ENCODE data around the gene SLC13A2.

The SLC13A2 gene

DNA sequence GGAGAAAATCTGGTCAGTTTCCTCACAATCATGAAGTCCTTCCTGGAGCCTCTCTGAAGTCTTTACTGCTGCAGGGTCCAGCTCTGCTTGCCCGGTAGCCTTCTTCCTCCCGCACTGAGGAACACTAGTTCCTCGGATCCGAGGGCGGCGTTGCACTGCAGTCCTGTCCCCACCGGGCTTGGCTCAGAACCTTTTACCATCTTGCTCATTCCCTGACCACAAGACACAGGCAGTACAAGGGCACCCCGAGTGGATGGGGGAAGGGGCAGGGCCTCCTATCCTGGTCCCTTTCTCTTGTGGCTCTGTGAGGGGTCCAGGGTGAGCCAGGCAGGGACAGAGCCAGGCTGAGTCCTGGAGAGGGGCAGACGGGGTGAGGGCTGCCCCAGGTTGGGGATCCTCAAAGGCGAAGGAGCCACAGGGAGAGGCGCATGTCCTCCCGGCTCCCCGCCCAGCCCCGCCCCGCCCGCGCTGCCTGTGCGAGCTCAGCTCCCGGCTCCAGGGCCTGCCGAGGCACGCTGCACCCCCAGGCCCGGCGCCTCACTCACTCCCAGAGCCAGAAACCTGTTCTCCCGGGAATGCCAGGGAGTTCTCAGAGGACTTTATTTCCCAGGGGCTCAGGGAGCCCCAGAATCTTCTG lies 34.2 kb downstream of the SLC13A2 start:
- Histone ChIP-seq H3K9ac (ENCODE audit: low read depth, low read length) (no peak overlapping the region), H3K27me3 (ENCODE audit: control insufficient read depth, insufficient read depth, low read length) (peaks cover 85% of the 10 kb centered on the region), H3K4me3 (ENCODE audit: low read length) (no peak overlapping the region)

DNA sequence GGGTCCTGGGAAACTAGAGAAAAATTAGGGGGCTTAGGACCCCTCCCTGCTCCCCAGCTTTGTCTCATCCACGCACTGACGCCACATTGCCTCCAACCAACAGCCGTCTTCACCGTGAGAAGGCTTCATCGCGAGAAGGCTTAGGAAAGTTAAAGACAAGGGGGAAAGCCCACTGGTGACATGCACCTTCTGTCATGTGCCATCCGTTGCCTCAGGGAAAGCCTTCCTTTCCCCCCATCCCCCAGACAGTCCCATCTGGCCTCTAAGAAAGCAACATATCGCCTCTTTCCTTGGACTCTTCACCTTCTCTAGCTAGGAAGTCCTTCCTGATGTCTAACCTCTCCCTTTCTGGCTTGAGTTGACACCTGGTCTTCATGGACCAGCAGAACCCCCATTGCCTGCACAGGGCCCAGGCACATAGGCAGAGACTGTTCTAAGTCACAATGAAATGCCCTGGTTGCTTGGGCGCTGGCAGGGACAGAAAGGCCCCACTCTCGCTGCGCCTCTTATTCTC lies 34.8 kb downstream of the SLC13A2 start:
- Histone ChIP-seq H3K4me2 (ENCODE audit: low read length) (no peak overlapping the region), H3K9ac (ENCODE audit: low read depth, low read length) (no peak overlapping the region), H3K4me3 (ENCODE audit: low read length) (no peak overlapping the region), H3K9me3 (replicated peaks; ENCODE audit: low read length) (no peaks in the 10 kb centered on the region), H3K27me3 (ENCODE audit: control insufficient read depth, insufficient read depth, low read length) (peaks cover 86% of the 10 kb centered on the region), H3K36me3 (ENCODE audit: insufficient read depth, low read length) (no peaks in the 10 kb centered on the region), H3K4me1 (ENCODE audit: control insufficient read depth, insufficient read depth, low read length) (no peaks in the 10 kb centered on the region)

More for the DNA sequence above, 34.2 kb downstream of the SLC13A2 start:
- Histone ChIP-seq H3K36me3 (ENCODE audit: insufficient read depth, low read length) (no peaks in the 10 kb centered on the region), H3K4me2 (ENCODE audit: low read length) (no peak overlapping the region), H3K9me3 (replicated peaks; ENCODE audit: low read length) (no peaks in the 10 kb centered on the region), H3K4me1 (ENCODE audit: control insufficient read depth, insufficient read depth, low read length) (no peaks in the 10 kb centered on the region)

DNA sequence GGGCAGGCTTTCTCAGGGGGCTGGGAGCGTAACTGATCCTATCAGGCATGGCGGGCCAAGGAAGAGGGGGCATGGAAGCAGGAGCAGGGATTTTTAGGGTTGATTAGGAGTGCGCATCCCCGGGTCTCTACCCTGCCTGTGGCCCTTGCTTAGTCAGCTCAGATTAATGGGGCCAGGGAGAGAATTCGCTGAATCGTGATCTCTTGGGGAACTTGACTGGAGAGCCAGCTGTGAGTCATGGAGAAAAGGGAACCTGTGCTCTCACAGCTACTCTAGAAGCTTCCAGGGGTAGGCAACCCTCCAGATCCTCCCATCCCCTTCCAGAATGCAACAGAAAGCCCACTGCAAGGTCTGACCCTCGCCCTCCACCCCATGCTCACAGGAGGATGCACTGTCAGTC lies 36.3 kb downstream of the SLC13A2 start:
- peaks cover 88% of the 10 kb centered on the region for H3K27me3 ChIP-seq (ENCODE audit: control insufficient read depth, insufficient read depth, low read length)

DNA sequence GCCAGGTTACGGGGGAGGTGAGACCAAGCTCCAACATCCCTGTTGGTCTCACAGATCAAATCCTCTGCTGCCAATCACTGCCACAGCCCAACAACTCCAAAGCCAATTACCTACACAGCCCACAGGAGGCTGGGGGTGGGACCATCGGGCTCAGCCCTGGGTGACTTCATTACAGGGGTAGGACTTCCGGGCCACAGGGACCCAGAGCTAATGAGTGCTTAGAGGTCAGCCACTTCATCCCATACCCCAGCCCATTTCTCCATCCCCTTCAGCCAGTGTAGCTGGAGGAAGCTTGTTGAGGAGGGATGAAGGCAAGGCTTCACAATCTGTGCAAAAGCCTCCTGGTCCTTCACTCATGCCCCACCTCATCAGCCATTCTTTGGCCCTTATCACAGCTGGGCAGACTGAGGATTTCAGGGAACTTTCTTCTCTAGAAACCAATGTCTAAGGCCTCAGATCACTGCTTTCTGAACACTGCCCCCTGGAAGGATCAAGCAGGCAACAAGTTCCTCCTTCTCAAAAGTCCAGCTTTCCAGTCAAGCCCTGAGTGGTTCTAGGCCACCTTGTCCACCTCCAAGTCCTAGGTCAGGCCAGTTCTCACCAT lies 38.5 kb downstream of the SLC13A2 start:
- no peak overlapping the region for H3K4me3 ChIP-seq (ENCODE audit: low read length)
- peaks cover 71% of the 10 kb centered on the region for H3K27me3 ChIP-seq (ENCODE audit: control insufficient read depth, insufficient read depth, low read length)
- H3K36me3 ChIP-seq (ENCODE audit: insufficient read depth, low read length) = no peaks in the 10 kb centered on the region
- no peak overlapping the region for H3K9ac ChIP-seq (ENCODE audit: low read depth, low read length)
- H3K9me3 ChIP-seq (replicated peaks; ENCODE audit: low read length) = no peaks in the 10 kb centered on the region
- H3K4me2 ChIP-seq (ENCODE audit: low read length) = no peak overlapping the region
- no peaks in the 10 kb centered on the region for H3K4me1 ChIP-seq (ENCODE audit: control insufficient read depth, insufficient read depth, low read length)

More for the DNA sequence above, 36.3 kb downstream of the SLC13A2 start:
- Histone ChIP-seq H3K9me3 (replicated peaks; ENCODE audit: low read length) (no peaks in the 10 kb centered on the region), H3K4me1 (ENCODE audit: control insufficient read depth, insufficient read depth, low read length) (no peaks in the 10 kb centered on the region), H3K4me3 (ENCODE audit: low read length) (no peak overlapping the region), H3K9ac (ENCODE audit: low read depth, low read length) (no peak overlapping the region), H3K36me3 (ENCODE audit: insufficient read depth, low read length) (no peaks in the 10 kb centered on the region), H3K4me2 (ENCODE audit: low read length) (no peak overlapping the region)

DNA sequence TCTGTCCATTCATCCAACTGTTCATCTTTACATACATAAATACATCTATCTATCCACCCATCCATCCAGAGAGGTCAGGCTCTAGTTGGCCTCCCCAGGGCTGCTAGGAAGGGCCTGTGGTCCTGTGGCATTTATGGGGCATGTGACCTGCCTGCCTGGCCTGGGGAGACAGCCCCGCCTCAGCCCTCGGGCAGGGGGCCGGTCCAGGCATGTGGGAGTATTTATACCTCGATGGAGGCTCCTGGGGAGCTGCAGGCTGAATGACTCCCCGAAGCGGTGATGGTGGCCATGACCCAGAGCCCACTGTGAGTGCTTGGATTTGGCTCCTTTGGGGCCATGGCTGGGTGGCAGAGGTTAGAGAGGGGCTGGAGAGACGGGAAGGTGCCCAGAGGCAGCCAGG lies 40.0 kb downstream of the SLC13A2 start:
- no peaks in the 10 kb centered on the region for H3K4me1 ChIP-seq (ENCODE audit: control insufficient read depth, insufficient read depth, low read length)
- no peak overlapping the region for H3K9ac ChIP-seq (ENCODE audit: low read depth, low read length)
- peaks cover 57% of the 10 kb centered on the region for H3K27me3 ChIP-seq (ENCODE audit: control insufficient read depth, insufficient read depth, low read length)
- no peaks in the 10 kb centered on the region for H3K36me3 ChIP-seq (ENCODE audit: insufficient read depth, low read length)
- no peak overlapping the region for H3K4me3 ChIP-seq (ENCODE audit: low read length)
- H3K4me2 ChIP-seq (ENCODE audit: low read length) = no peak overlapping the region
- H3K9me3 ChIP-seq (replicated peaks; ENCODE audit: low read length) = no peaks in the 10 kb centered on the region

DNA sequence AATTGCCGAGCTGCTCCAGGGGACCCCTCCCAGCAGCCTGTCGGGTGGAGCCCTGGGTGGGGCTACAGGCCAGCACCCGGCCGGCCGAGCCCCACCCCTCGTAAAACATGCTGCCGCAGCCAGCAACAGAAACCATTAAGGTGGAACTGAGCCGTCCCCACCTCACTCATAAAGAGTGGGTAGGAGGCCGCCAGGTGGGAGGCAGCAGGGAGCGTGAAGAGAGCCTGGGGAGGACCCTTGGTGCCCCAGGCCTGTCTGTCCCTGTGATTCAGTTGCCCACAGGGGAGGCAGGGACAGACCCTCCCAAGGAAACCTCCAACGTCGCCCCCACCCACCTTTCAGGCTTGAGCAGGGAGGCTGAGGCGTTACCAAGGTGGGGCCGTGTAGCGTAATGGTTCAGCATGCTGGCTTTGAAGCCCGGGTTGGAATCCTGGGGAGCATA lies 41.1 kb downstream of the SLC13A2 start:
- H3K27me3 ChIP-seq (ENCODE audit: control insufficient read depth, insufficient read depth, low read length) = peaks cover 49% of the 10 kb centered on the region
- no peaks in the 10 kb centered on the region for H3K9me3 ChIP-seq (replicated peaks; ENCODE audit: low read length)
- no peaks in the 10 kb centered on the region for H3K36me3 ChIP-seq (ENCODE audit: insufficient read depth, low read length)
- H3K4me1 ChIP-seq (ENCODE audit: control insufficient read depth, insufficient read depth, low read length) = no peaks in the 10 kb centered on the region
- no peak overlapping the region for H3K4me3 ChIP-seq (ENCODE audit: low read length)
- no peak overlapping the region for H3K9ac ChIP-seq (ENCODE audit: low read depth, low read length)
- no peak overlapping the region for H3K4me2 ChIP-seq (ENCODE audit: low read length)

DNA sequence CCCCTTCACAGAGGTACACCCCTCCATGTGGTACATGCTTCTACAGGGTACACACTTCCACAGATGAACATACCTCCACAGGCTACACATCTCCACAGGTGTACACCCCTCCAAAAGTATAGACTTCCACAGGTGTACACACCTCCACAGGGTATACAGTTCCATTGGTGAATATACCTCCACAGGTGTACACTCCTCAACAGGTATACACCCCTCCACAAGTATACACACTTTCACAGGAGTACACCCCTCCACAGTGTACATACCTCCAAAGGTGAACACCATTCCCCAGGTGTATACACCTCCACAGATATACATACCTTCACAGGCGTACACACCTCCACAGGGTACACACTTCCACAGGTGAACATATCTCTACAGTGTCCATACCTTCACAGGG lies 42.1 kb downstream of the SLC13A2 start:
- H3K4me2 ChIP-seq (ENCODE audit: low read length) = no peak overlapping the region
- H3K27me3 ChIP-seq (ENCODE audit: control insufficient read depth, insufficient read depth, low read length) = peaks cover 45% of the 10 kb centered on the region
- H3K4me3 ChIP-seq (ENCODE audit: low read length) = no peak overlapping the region
- H3K9me3 ChIP-seq (replicated peaks; ENCODE audit: low read length) = no peaks in the 10 kb centered on the region
- H3K9ac ChIP-seq (ENCODE audit: low read depth, low read length) = no peak overlapping the region
- no peaks in the 10 kb centered on the region for H3K36me3 ChIP-seq (ENCODE audit: insufficient read depth, low read length)
- H3K4me1 ChIP-seq (ENCODE audit: control insufficient read depth, insufficient read depth, low read length) = no peaks in the 10 kb centered on the region

DNA sequence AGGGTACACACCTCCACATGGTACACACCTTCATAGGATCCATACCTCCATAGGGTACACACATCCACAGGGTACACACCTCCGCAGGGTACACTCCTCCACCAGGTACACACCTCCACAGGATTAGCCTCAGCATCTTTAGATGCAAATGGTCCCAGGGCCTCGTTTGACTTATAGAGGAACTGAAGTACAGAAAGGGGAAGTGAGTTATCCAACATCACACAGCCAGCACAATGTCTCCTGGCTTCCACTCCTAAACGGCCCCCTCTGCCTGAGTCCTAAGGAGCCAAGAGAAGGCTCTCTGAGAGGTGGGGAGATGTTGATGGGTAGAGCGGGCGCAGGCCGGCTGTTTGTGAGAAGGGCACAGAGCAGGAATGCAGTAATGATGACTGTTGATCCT lies 44.7 kb downstream of the SLC13A2 start:
- H3K36me3 ChIP-seq (ENCODE audit: insufficient read depth, low read length) = no peaks in the 10 kb centered on the region
- no peak overlapping the region for H3K4me3 ChIP-seq (ENCODE audit: low read length)
- no peak overlapping the region for H3K9ac ChIP-seq (ENCODE audit: low read depth, low read length)
- H3K4me1 ChIP-seq (ENCODE audit: control insufficient read depth, insufficient read depth, low read length) = no peaks in the 10 kb centered on the region
- no peaks in the 10 kb centered on the region for H3K9me3 ChIP-seq (replicated peaks; ENCODE audit: low read length)
- peaks cover 36% of the 10 kb centered on the region for H3K27me3 ChIP-seq (ENCODE audit: control insufficient read depth, insufficient read depth, low read length)
- H3K4me2 ChIP-seq (ENCODE audit: low read length) = no peak overlapping the region

DNA sequence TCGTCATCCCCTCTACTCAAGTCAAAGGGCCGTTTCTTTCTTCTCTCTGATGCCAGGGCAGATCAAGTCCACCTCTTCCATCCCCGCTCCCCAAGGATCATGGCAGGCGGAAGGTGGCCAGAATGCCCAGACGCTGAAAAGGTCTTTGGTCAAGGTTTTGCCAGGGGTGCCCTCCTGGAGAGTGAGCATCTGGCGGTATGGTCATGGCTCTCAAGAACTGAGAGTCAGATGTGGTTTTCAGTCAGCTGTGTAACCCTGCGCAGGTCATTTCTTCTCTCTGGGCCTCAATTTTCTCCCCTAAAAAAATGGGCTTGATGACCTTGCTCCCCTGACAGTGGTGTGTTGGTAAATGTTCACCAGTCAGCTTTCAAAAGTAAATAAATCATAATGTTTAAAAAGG lies 45.1 kb downstream of the SLC13A2 start:
- H3K27me3 ChIP-seq (ENCODE audit: control insufficient read depth, insufficient read depth, low read length) = peaks cover 31% of the 10 kb centered on the region
- H3K4me3 ChIP-seq (ENCODE audit: low read length) = no peak overlapping the region
- no peaks in the 10 kb centered on the region for H3K36me3 ChIP-seq (ENCODE audit: insufficient read depth, low read length)
- no peaks in the 10 kb centered on the region for H3K9me3 ChIP-seq (replicated peaks; ENCODE audit: low read length)
- H3K4me2 ChIP-seq (ENCODE audit: low read length) = no peak overlapping the region
- no peaks in the 10 kb centered on the region for H3K4me1 ChIP-seq (ENCODE audit: control insufficient read depth, insufficient read depth, low read length)
- no peak overlapping the region for H3K9ac ChIP-seq (ENCODE audit: low read depth, low read length)

DNA sequence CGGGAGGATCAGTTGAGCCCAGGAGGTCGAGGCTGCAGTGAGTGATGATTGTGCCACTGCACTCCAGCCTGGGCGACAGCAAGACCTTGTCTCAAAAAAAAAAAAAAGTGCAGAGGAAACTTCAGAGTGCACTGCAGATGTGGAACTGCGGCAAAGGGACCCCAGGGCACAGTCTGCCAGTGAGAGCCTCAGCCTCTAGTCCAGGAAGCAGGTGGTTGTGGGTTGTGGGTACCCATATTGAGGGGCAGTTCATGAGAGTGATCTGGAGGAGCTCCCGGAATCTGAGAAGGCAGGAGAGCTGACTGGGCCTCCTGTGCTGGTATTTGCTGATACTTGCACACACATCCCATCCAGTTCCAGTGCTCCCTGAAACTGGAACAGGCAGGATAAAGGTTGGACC lies 45.8 kb downstream of the SLC13A2 start:
- peaks cover 25% of the 10 kb centered on the region for H3K27me3 ChIP-seq (ENCODE audit: control insufficient read depth, insufficient read depth, low read length)
- no peaks in the 10 kb centered on the region for H3K9me3 ChIP-seq (replicated peaks; ENCODE audit: low read length)
- H3K4me2 ChIP-seq (ENCODE audit: low read length) = no peak overlapping the region
- H3K9ac ChIP-seq (ENCODE audit: low read depth, low read length) = no peak overlapping the region
- H3K4me1 ChIP-seq (ENCODE audit: control insufficient read depth, insufficient read depth, low read length) = no peaks in the 10 kb centered on the region
- no peaks in the 10 kb centered on the region for H3K36me3 ChIP-seq (ENCODE audit: insufficient read depth, low read length)
- no peak overlapping the region for H3K4me3 ChIP-seq (ENCODE audit: low read length)

DNA sequence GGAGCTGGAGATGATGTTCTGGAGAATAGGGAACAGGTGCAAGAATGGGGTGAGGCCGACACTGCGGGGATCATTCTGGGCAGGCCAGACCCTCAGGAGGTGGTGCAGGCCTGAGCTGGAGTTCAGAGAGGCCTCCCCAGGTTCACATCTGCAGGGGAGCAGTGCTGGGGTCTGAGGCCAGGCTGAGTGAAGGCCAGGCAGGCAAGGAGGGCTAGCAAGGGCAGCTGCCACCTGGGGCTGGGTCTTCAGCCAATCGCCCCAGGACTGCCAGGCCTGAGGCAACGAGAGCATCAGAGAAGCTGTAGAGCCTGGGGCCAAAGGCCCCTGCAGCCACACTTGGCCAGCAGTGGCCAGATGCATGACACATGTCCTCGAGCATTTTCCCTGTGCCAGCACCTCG lies 47.2 kb downstream of the SLC13A2 start:
- no peaks in the 10 kb centered on the region for H3K36me3 ChIP-seq (ENCODE audit: insufficient read depth, low read length)
- H3K4me1 ChIP-seq (ENCODE audit: control insufficient read depth, insufficient read depth, low read length) = peaks cover 11% of the 10 kb centered on the region
- H3K27me3 ChIP-seq (ENCODE audit: control insufficient read depth, insufficient read depth, low read length) = peaks cover 20% of the 10 kb centered on the region
- no peak overlapping the region for H3K9ac ChIP-seq (ENCODE audit: low read depth, low read length)
- no peak overlapping the region for H3K4me3 ChIP-seq (ENCODE audit: low read length)
- H3K9me3 ChIP-seq (replicated peaks; ENCODE audit: low read length) = no peaks in the 10 kb centered on the region
- H3K4me2 ChIP-seq (ENCODE audit: low read length) = no peak overlapping the region
